Measurements from ENCODE around the gene SLC25A41. TPM values are rescaled to one million over a fixed set of nuclear protein-coding genes. Genes with fewer than 3 reads are reported as not detected.

Gene SLC25A41
- total and polyA plus RNA-seq, 2 experiments from 2014 or later = 0.27 to 0.50 TPM

GRCh38 chr19:6464070-6464873 lies 30.7 kb upstream of the SLC25A41 start, which contains the start of gene CRB3:
Gene CRB3 (plus strand): TSS chr19:6464271. CDS start chr19:6464702, 431 bp downstream.
- 2% methylated on average over 43 of the region's 65 CpGs for WGBS (ENCODE audit: low lambda C conversion rate, missing lambda C conversion rate)
- peak within 1 kb of the TSS; percentile 56 for H2AFZ ChIP-seq

GRCh38 chr19:6460099-6460884 lies 26.7 kb upstream of the SLC25A41 start:
- DNase-seq (ENCODE audit: low spot score) = peak; percentile 99
- H3K27ac ChIP-seq = peak overlapping the region; percentile 89
- no peaks in the 10 kb centered on the region for H4K20me1 ChIP-seq (ENCODE audit: insufficient read depth, poor library complexity, severe bottlenecking)
- no peaks in the 10 kb centered on the region for H3K9me2 ChIP-seq (replicated peaks; ENCODE audit: insufficient read depth)
- H3K36me3 ChIP-seq (replicated peaks; ENCODE audit: insufficient read depth, low read depth) = no peaks in the 10 kb centered on the region
- H3K4me3 ChIP-seq = peak overlapping the region; percentile 97
- WGBS (ENCODE audit: low lambda C conversion rate, missing lambda C conversion rate) = 1% methylated on average over 41 of the region's 57 CpGs
- peaks cover 15% of the 10 kb centered on the region for H3K79me2 ChIP-seq
- peak overlapping the region; percentile 65 for H2AFZ ChIP-seq
- peaks cover 6% of the 10 kb centered on the region for H3K4me1 ChIP-seq (ENCODE audit: insufficient read depth)
- TF ChIP-seq EZH2phosphoT487 (IDR thresholded peaks at IDR 0.05; ENCODE audit: low read depth, severe bottlenecking, unreplicated experiment) (no peak), CTCF (IDR thresholded peaks at IDR 0.05; ENCODE audit: poor library complexity) (peak; percentile 43), EZH2 (IDR thresholded peaks at IDR 0.05; ENCODE audit: borderline replicate concordance) (no peak)
- no peaks in the 10 kb centered on the region for H3K9me3 ChIP-seq (ENCODE audit: low read depth)
- no peaks in the 10 kb centered on the region for H3K27me3 ChIP-seq
- peak overlapping the region; percentile 91 for H3K4me2 ChIP-seq

More at GRCh38 chr19:6464070-6464873, 30.7 kb upstream of the SLC25A41 start, which contains the start of gene CRB3:
- H3K36me3 ChIP-seq (replicated peaks; ENCODE audit: insufficient read depth, low read depth) = no peaks in the 10 kb centered on the region
- no peaks in the 10 kb centered on the region for H3K9me2 ChIP-seq (replicated peaks; ENCODE audit: insufficient read depth)
- peak within 1 kb of the TSS; percentile 81 for H3K4me2 ChIP-seq
- no peaks in the 10 kb centered on the region for H3K4me1 ChIP-seq (ENCODE audit: insufficient read depth)
- no peaks in the 10 kb centered on the region for H3K27me3 ChIP-seq
- peaks cover 15% of the 10 kb centered on the region for H3K79me2 ChIP-seq
- H4K20me1 ChIP-seq (ENCODE audit: insufficient read depth, poor library complexity, severe bottlenecking) = peaks cover 4% of the 10 kb centered on the region
- TF ChIP-seq CTCF (IDR thresholded peaks at IDR 0.05; ENCODE audit: poor library complexity) (no peak), EZH2 (IDR thresholded peaks at IDR 0.05; ENCODE audit: borderline replicate concordance) (no peak), EZH2phosphoT487 (IDR thresholded peaks at IDR 0.05; ENCODE audit: low read depth, severe bottlenecking, unreplicated experiment) (no peak)
- peak within 1 kb of the TSS; percentile 75 for H3K4me3 ChIP-seq
- no peaks in the 10 kb centered on the region for H3K9me3 ChIP-seq (ENCODE audit: low read depth)
- DNase-seq (ENCODE audit: low spot score) = peak; percentile 96
- H3K27ac ChIP-seq = peak within 1 kb of the TSS; percentile 96

GRCh38 chr19:6459262-6460098 lies 25.9 kb upstream of the SLC25A41 start, which contains the start of gene SLC25A23:
Gene SLC25A23 (minus strand): TSS chr19:6459792. CDS start chr19:6459628, 164 bp downstream.
- WGBS (ENCODE audit: low lambda C conversion rate, missing lambda C conversion rate) = 7% methylated on average over 14 of the region's 70 CpGs

More at GRCh38 chr19:6459262-6460098, 25.9 kb upstream of the SLC25A41 start, which contains the start of gene SLC25A23:
- Histone ChIP-seq H3K4me1 (ENCODE audit: insufficient read depth) (peaks cover 6% of the 10 kb centered on the region), H3K27me3 (no peaks in the 10 kb centered on the region), H3K9me3 (ENCODE audit: low read depth) (no peaks in the 10 kb centered on the region), H3K27ac (peak within 1 kb of the TSS; percentile 89), H3K4me2 (peak within 1 kb of the TSS; percentile 91), H3K79me2 (peaks cover 7% of the 10 kb centered on the region), H4K20me1 (ENCODE audit: insufficient read depth, poor library complexity, severe bottlenecking) (no peaks in the 10 kb centered on the region), H2AFZ (peak within 1 kb of the TSS; percentile 65), H3K4me3 (peak within 1 kb of the TSS; percentile 97), H3K36me3 (replicated peaks; ENCODE audit: insufficient read depth, low read depth) (no peaks in the 10 kb centered on the region), H3K9me2 (replicated peaks; ENCODE audit: insufficient read depth) (no peaks in the 10 kb centered on the region)
- peak; percentile 87 for DNase-seq (ENCODE audit: low spot score)
- TF ChIP-seq EZH2 (IDR thresholded peaks at IDR 0.05; ENCODE audit: borderline replicate concordance) (no peak), CTCF (IDR thresholded peaks at IDR 0.05; ENCODE audit: poor library complexity) (no peak), EZH2phosphoT487 (IDR thresholded peaks at IDR 0.05; ENCODE audit: low read depth, severe bottlenecking, unreplicated experiment) (no peak)
